ENCODE results near the gene FBXO2. TPM values are rescaled to one million over a fixed set of nuclear protein-coding genes. Genes with fewer than 3 reads are reported as not detected.

Gene FBXO2
- total and polyA plus RNA-seq, 2 of the 4 experiments (the other 2 are of a cell fraction) = 0.36 to 1.7 TPM

DNA sequence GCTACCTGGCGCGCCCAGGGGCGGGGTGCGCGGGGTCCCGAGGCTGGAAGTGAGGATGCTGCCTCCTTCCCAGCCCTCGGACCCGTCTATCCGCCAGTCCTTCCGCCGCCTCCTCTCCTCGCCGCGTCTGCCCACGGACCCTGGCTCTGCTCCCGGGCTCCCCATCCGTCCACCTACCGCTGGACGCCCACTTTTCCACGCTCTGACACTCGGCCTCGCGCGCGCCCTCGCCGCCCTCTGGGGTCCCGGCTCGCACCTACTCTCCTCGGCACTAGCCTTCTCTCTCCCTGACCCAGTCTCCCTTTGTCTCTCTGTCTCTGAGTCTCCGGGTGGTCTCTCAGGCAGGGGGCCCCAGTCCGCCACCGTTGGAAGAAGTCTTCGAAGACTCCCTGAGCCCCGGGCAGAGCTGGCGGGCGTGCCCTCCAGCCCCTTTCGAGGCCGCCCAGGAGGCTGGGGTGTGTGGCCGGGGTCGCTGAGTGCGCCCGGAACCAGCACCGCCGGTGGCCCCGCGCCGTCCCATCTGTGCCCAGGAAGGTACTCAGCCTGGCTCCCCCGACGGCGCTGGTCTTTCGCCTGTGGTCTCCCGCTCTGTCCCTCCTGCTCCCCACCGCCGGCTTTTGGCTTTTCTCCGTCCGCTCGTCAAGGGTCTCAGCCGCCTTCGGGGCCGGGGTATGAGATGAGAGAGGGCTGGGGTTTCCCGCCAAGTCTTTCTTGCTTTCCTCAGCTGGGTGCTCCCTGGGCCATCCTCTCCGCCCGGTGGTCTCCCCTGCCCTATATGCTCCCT lies 37.9 kb upstream of the FBXO2 start:
- Histone ChIP-seq H2BK120ac (ENCODE audit: low read depth, low read length) (no peak overlapping the region), H3K18ac (ENCODE audit: low read depth, low read length) (no peak overlapping the region), H3K4me3 (ENCODE audit: insufficient read depth, low read depth, low read length) (no peak overlapping the region), H3K36me3 (ENCODE audit: control insufficient read depth, insufficient read depth, low read length) (no peaks in the 10 kb centered on the region), H3K27me3 (ENCODE audit: control insufficient read depth, insufficient read depth, low read length) (peaks cover 56% of the 10 kb centered on the region), H3K9me3 (ENCODE audit: control insufficient read depth, insufficient read depth, low read length) (no peaks in the 10 kb centered on the region), H4K8ac (ENCODE audit: low read depth in 2 of 2, low read length in 2 of 2) (no peak overlapping the region), H4K91ac (ENCODE audit: insufficient read depth, low read depth, low read length) (no peak overlapping the region), H3K4me2 (ENCODE audit: low read depth, low read length) (no peak overlapping the region), H3K4me1 (ENCODE audit: control insufficient read depth, insufficient read depth, low read length) (peaks cover 3% of the 10 kb centered on the region; the same call in 1 of the 2 replicates), H3K79me1 (ENCODE audit: low read depth in 1 of 2, low read length in 2 of 2) (no peaks in the 10 kb centered on the region), H3K9me1 (ENCODE audit: insufficient read depth, low read length) (0 out of 2 replicates have a peak, but pooled peaks cover 4% of the 10 kb centered on the region), H2BK5ac (ENCODE audit: low read depth, low read length, poor library complexity, severe bottlenecking) (no peak overlapping the region), H3K56ac (ENCODE audit: extremely low read depth, insufficient read depth, low read length) (no peak overlapping the region), H2BK20ac (ENCODE audit: low read depth, low read length) (no peak overlapping the region), H3K4ac (ENCODE audit: low read depth, low read length) (no peak overlapping the region), H2BK15ac (ENCODE audit: low read depth, low read length) (no peak overlapping the region), H3K9ac (ENCODE audit: low read depth, low read length) (no peak overlapping the region), H2AK9ac (replicated peaks; ENCODE audit: low read depth, low read length, poor library complexity) (peak overlapping the region; percentile 16), H2AK5ac (ENCODE audit: low read depth, low read length) (no peak overlapping the region), H4K20me1 (ENCODE audit: insufficient read depth, low read length) (no peaks in the 10 kb centered on the region), H3K27ac (ENCODE audit: insufficient read depth, low read length) (no peak overlapping the region), H3K23ac (ENCODE audit: low read depth, low read length) (no peak overlapping the region), H2AFZ (replicated peaks; ENCODE audit: low read length, poor library complexity) (no peak overlapping the region), H3K14ac (replicated peaks; ENCODE audit: low read depth, low read length) (no peak overlapping the region), H4K5ac (ENCODE audit: low read depth, low read length) (no peak overlapping the region)
- TF ChIP-seq, protein P1, sequence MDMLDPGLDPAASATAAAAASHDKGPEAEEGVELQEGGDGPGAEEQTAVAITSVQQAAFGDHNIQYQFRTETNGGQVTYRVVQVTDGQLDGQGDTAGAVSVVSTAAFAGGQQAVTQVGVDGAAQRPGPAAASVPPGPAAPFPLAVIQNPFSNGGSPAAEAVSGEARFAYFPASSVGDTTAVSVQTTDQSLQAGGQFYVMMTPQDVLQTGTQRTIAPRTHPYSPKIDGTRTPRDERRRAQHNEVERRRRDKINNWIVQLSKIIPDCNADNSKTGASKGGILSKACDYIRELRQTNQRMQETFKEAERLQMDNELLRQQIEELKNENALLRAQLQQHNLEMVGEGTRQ (IDR thresholded peaks at IDR 0.05; ENCODE audit: low read depth, low read length) = no peak
- no peak for TF ChIP-seq MAFK (IDR thresholded peaks at IDR 0.05; ENCODE audit: low read depth, low read length)
- TF ChIP-seq, protein P2, sequence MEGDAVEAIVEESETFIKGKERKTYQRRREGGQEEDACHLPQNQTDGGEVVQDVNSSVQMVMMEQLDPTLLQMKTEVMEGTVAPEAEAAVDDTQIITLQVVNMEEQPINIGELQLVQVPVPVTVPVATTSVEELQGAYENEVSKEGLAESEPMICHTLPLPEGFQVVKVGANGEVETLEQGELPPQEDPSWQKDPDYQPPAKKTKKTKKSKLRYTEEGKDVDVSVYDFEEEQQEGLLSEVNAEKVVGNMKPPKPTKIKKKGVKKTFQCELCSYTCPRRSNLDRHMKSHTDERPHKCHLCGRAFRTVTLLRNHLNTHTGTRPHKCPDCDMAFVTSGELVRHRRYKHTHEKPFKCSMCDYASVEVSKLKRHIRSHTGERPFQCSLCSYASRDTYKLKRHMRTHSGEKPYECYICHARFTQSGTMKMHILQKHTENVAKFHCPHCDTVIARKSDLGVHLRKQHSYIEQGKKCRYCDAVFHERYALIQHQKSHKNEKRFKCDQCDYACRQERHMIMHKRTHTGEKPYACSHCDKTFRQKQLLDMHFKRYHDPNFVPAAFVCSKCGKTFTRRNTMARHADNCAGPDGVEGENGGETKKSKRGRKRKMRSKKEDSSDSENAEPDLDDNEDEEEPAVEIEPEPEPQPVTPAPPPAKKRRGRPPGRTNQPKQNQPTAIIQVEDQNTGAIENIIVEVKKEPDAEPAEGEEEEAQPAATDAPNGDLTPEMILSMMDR (conservative IDR thresholded peaks at IDR 0.05; ENCODE audit: low read depth, low read length) = no peak
- no peak for TF ChIP-seq RAD21 (IDR thresholded peaks at IDR 0.05; ENCODE audit: low read length)
- no peak for TF ChIP-seq MXI1 (IDR thresholded peaks at IDR 0.05; ENCODE audit: borderline replicate concordance, low read depth, low read length)
- no peak for TF ChIP-seq NFE2L2 (IDR thresholded peaks at IDR 0.05; ENCODE audit: low read depth, low read length)
- no peak for TF ChIP-seq RFX5 (IDR thresholded peaks at IDR 0.05; ENCODE audit: low read depth, low read length)
- TF ChIP-seq, protein P3, sequence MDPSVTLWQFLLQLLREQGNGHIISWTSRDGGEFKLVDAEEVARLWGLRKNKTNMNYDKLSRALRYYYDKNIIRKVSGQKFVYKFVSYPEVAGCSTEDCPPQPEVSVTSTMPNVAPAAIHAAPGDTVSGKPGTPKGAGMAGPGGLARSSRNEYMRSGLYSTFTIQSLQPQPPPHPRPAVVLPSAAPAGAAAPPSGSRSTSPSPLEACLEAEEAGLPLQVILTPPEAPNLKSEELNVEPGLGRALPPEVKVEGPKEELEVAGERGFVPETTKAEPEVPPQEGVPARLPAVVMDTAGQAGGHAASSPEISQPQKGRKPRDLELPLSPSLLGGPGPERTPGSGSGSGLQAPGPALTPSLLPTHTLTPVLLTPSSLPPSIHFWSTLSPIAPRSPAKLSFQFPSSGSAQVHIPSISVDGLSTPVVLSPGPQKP (IDR thresholded peaks at IDR 0.05; ENCODE audit: borderline replicate concordance, low read depth, low read length) = no peak
- no peak for TF ChIP-seq BHLHE40 (IDR thresholded peaks at IDR 0.05; ENCODE audit: low read depth, low read length)
- TF ChIP-seq POLR2A (IDR thresholded peaks at IDR 0.05; ENCODE audit: low read depth, low read length) = no peak
- TF ChIP-seq CHD1 (IDR thresholded peaks at IDR 0.05; ENCODE audit: low read depth, low read length) = no peak
- TF ChIP-seq SMC3 (IDR thresholded peaks at IDR 0.05; ENCODE audit: low read depth, low read length) = no peak
- no peak for TF ChIP-seq CEBPB (IDR thresholded peaks at IDR 0.05; ENCODE audit: low read depth, low read length)
- WGBS, 2 experiments (ENCODE audit: extremely low coverage in 2 of 2, insufficient read length in 1 of 2) = 4% methylated on average over 33 of the region's 64 CpGs; no CpG with 5 or more reads in 1 of the 2 experiments
- in situ Hi-C loops (cut with MboI; ENCODE audit: low sequenced_read_pairs) = no loop called here
- POLR2A ChIA-PET (ENCODE audit: unreplicated experiment) = no interaction called here
- no TSS peak for BruUV-seq (replicated peaks)
- dilution Hi-C loops (cut with HindIII; ENCODE audit: low sequenced_read_pairs, unreplicated experiment) = no loop called here
- DNase-seq (no peak), ATAC-seq (ENCODE audit: low read depth) (no peak)
- intact Hi-C loops (cut with micrococcal nuclease) = no loop called here
- CTCF ChIA-PET = no interaction called here

Data from IMR-90 (cell line).